ENCODE measurements around the gene UTS2R. TPM values are rescaled to one million over a fixed set of nuclear protein-coding genes. Genes with fewer than 3 reads are reported as not detected.
"Not testable (repeated sequence)": the region's sequence is repeated elsewhere in the genome, so short reads cannot be mapped to it uniquely, and the experiment has no call there.

UTS2R gene
- total and polyA plus RNA-seq, 9 donors: 2.2 to 16.5 (median 7.5) TPM

GRCh38 chr17:82367724-82368524 is 3.6 kb upstream of the UTS2R start:
- WGBS (ENCODE audit: insufficient coverage): 40% methylated on average over 1 of the region's 14 CpGs
- Histone ChIP-seq H3K36me3 (ENCODE audit: control insufficient read depth, insufficient read depth, low read length) (no peaks in the 10 kb centered on the region), H3K4me3 (ENCODE audit: low read length) (no peak overlapping the region), H3K27me3 (ENCODE audit: control insufficient read depth, insufficient read depth, low read length) (peaks cover 45% of the 10 kb centered on the region), H3K9me3 (replicated peaks; ENCODE audit: control insufficient read depth, low read depth, low read length) (no peaks in the 10 kb centered on the region), H3K27ac (ENCODE audit: low read length) (no peak overlapping the region), H3K4me1 (ENCODE audit: control insufficient read depth, insufficient read depth, low read length) (peaks cover 20% of the 10 kb centered on the region)
- DNase-seq: no peak

GRCh38 chr17:82369211-82369610 is 2.4 kb upstream of the UTS2R start:
- WGBS (ENCODE audit: insufficient coverage): 94% methylated on average over 2 of the region's 7 CpGs
- Histone ChIP-seq H3K4me3 (ENCODE audit: low read length) (no peak overlapping the region), H3K4me1 (ENCODE audit: control insufficient read depth, insufficient read depth, low read length) (peaks cover 20% of the 10 kb centered on the region), H3K27me3 (ENCODE audit: control insufficient read depth, insufficient read depth, low read length) (peaks cover 48% of the 10 kb centered on the region), H3K27ac (ENCODE audit: low read length) (no peak overlapping the region), H3K36me3 (ENCODE audit: control insufficient read depth, insufficient read depth, low read length) (peaks cover under 1% of the 10 kb centered on the region), H3K9me3 (replicated peaks; ENCODE audit: control insufficient read depth, low read depth, low read length) (no peaks in the 10 kb centered on the region)
- DNase-seq: no peak

GRCh38 chr17:82370471-82371332 is 863 bp upstream of the UTS2R start:
- peaks cover 4% of the 10 kb centered on the region for H3K36me3 ChIP-seq (ENCODE audit: control insufficient read depth, insufficient read depth, low read length)
- peaks cover 56% of the 10 kb centered on the region for H3K27me3 ChIP-seq (ENCODE audit: control insufficient read depth, insufficient read depth, low read length)
- 13% methylated on average over 26 of the region's 38 CpGs for WGBS (ENCODE audit: insufficient coverage)
- peaks cover 19% of the 10 kb centered on the region for H3K4me1 ChIP-seq (ENCODE audit: control insufficient read depth, insufficient read depth, low read length)
- no peak overlapping the region for H3K27ac ChIP-seq (ENCODE audit: low read length)
- no peaks in the 10 kb centered on the region for H3K9me3 ChIP-seq (replicated peaks; ENCODE audit: control insufficient read depth, low read depth, low read length)
- H3K4me3 ChIP-seq (ENCODE audit: low read length): peak overlapping the region; percentile 39
- DNase-seq: peak; percentile 59

- Histone ChIP-seq H3K27ac (ENCODE audit: low read length) (peak overlapping the region; percentile 42), H3K9me3 (replicated peaks; ENCODE audit: control insufficient read depth, low read depth, low read length) (no peaks in the 10 kb centered on the region), H3K27me3 (ENCODE audit: control insufficient read depth, insufficient read depth, low read length) (peaks cover 65% of the 10 kb centered on the region), H3K4me3 (ENCODE audit: low read length) (peak overlapping the region; percentile 50), H3K36me3 (ENCODE audit: control insufficient read depth, insufficient read depth, low read length) (peaks cover 4% of the 10 kb centered on the region), H3K4me1 (ENCODE audit: control insufficient read depth, insufficient read depth, low read length) (peaks cover 18% of the 10 kb centered on the region)
- DNase-seq: no peak
- WGBS (ENCODE audit: insufficient coverage): 55% methylated on average over 31 of the region's 41 CpGs
Measured at GRCh38 chr17:82372249-82373071, 895 bp downstream of the UTS2R start.

GRCh38 chr17:82373072-82373452 is 1.5 kb downstream of the UTS2R start:
- WGBS (ENCODE audit: insufficient coverage): 91% methylated on average over 9 of the region's 10 CpGs
- not testable (repeated sequence) for DNase-seq; H3K9me3 ChIP-seq (replicated peaks; ENCODE audit: control insufficient read depth, low read depth, low read length); H3K36me3 ChIP-seq (ENCODE audit: control insufficient read depth, insufficient read depth, low read length); H3K27ac ChIP-seq (ENCODE audit: low read length)
- H3K4me3 ChIP-seq (ENCODE audit: low read length): peak overlapping the region; percentile 50
- H3K27me3 ChIP-seq (ENCODE audit: control insufficient read depth, insufficient read depth, low read length): peaks cover 64% of the 10 kb centered on the region
- peaks cover 20% of the 10 kb centered on the region for H3K4me1 ChIP-seq (ENCODE audit: control insufficient read depth, insufficient read depth, low read length)

- Histone ChIP-seq H3K4me3 (ENCODE audit: low read length) (no peak overlapping the region), H3K9me3 (replicated peaks; ENCODE audit: control insufficient read depth, low read depth, low read length) (no peaks in the 10 kb centered on the region), H3K27me3 (ENCODE audit: control insufficient read depth, insufficient read depth, low read length) (peaks cover 71% of the 10 kb centered on the region), H3K27ac (ENCODE audit: low read length) (no peak overlapping the region), H3K4me1 (ENCODE audit: control insufficient read depth, insufficient read depth, low read length) (peaks cover 27% of the 10 kb centered on the region), H3K36me3 (ENCODE audit: control insufficient read depth, insufficient read depth, low read length) (peaks cover 4% of the 10 kb centered on the region)
- no peak for DNase-seq
- 86% methylated on average over 33 of the region's 37 CpGs for WGBS (ENCODE audit: insufficient coverage)
Measured at GRCh38 chr17:82373731-82374625, 2.4 kb downstream of the UTS2R start.

- H3K36me3 ChIP-seq (ENCODE audit: control insufficient read depth, insufficient read depth, low read length): peaks cover 4% of the 10 kb centered on the region
- H3K4me3 ChIP-seq (ENCODE audit: low read length): no peak overlapping the region
- no peak for DNase-seq
- H3K9me3 ChIP-seq (replicated peaks; ENCODE audit: control insufficient read depth, low read depth, low read length): no peaks in the 10 kb centered on the region
- peaks cover 67% of the 10 kb centered on the region for H3K27me3 ChIP-seq (ENCODE audit: control insufficient read depth, insufficient read depth, low read length)
- 34% methylated on average over 79 of the region's 79 CpGs for WGBS (ENCODE audit: insufficient coverage)
- H3K4me1 ChIP-seq (ENCODE audit: control insufficient read depth, insufficient read depth, low read length): peaks cover 32% of the 10 kb centered on the region
- no peak overlapping the region for H3K27ac ChIP-seq (ENCODE audit: low read length)
Measured at GRCh38 chr17:82374626-82375331, 3.2 kb downstream of the UTS2R start.

GRCh38 chr17:82375359-82376041 is 3.9 kb downstream of the UTS2R start:
- H3K9me3 ChIP-seq (replicated peaks; ENCODE audit: control insufficient read depth, low read depth, low read length): no peaks in the 10 kb centered on the region
- no peak overlapping the region for H3K4me3 ChIP-seq (ENCODE audit: low read length)
- peaks cover 63% of the 10 kb centered on the region for H3K27me3 ChIP-seq (ENCODE audit: control insufficient read depth, insufficient read depth, low read length)
- peaks cover 33% of the 10 kb centered on the region for H3K4me1 ChIP-seq (ENCODE audit: control insufficient read depth, insufficient read depth, low read length)
- H3K36me3 ChIP-seq (ENCODE audit: control insufficient read depth, insufficient read depth, low read length): peaks cover 4% of the 10 kb centered on the region
- no peak for DNase-seq
- WGBS (ENCODE audit: insufficient coverage): 60% methylated on average over 34 of the region's 46 CpGs
- no peak overlapping the region for H3K27ac ChIP-seq (ENCODE audit: low read length)

All from muscle of leg (tissue), 11 donors.